KMS-11 (cell line): ENCODE results near the gene GRB7.

ENCODE experiments used
- H2AFZ ChIP-seq: fragments of 200-600 bp; sonication (generic); 2 replicates; pipeline ENCODE4 v1.6.1; 2016; ENCODE audit warnings: antibody characterized with exemption, mixed run types, low read depth
- H3K27ac ChIP-seq: fragments of 200-600 bp; sonication (generic); 2 replicates; pipeline ENCODE4 v1.6.1; 2016; ENCODE audit warnings: mild to moderate bottlenecking, mixed run types
- H3K27me3 ChIP-seq: fragments of 200-600 bp; sonication (generic); 2 replicates; pipeline ENCODE4 v1.6.1; 2017; ENCODE audit warnings: mild to moderate bottlenecking, low read depth, mixed run types, moderate library complexity; ENCODE audit not compliant: insufficient read depth
- H3K36me3 ChIP-seq: fragments of 200-600 bp; sonication (generic); 2 replicates; pipeline ENCODE4 v1.6.1; 2017; ENCODE audit warnings: mild to moderate bottlenecking, mixed run types; ENCODE audit not compliant: insufficient read depth
- H3K4me1 ChIP-seq: fragments of 200-600 bp; sonication (generic); 2 replicates; pipeline ENCODE4 v1.6.1; 2016; ENCODE audit warnings: mild to moderate bottlenecking, low read depth, mixed run types; ENCODE audit not compliant: poor library complexity, severe bottlenecking
- H3K4me2 ChIP-seq: fragments of 200-600 bp; sonication (generic); 2 replicates; pipeline ENCODE4 v1.7.0; 2016; ENCODE audit warnings: mild to moderate bottlenecking, mixed run types
- H3K4me3 ChIP-seq: fragments of 200-600 bp; sonication (generic); IDR thresholded peaks from 2 replicates; pipeline ENCODE4 v1.6.1; 2017; ENCODE audit warnings: low read depth, low read length, mixed read lengths; ENCODE audit not compliant: insufficient read depth
- H3K79me2 ChIP-seq: fragments of 200-600 bp; sonication (generic); 2 replicates; pipeline ENCODE4 v1.6.1; 2016; ENCODE audit warnings: low read depth, mixed run types; ENCODE audit not compliant: insufficient read depth
- H3K9ac ChIP-seq: fragments of 200-600 bp; sonication (generic); 2 replicates; pipeline ENCODE4 v1.6.1; 2016; ENCODE audit warnings: mild to moderate bottlenecking, mixed run types
- H4K20me1 ChIP-seq: fragments of 200-600 bp; sonication (generic); 2 replicates; pipeline ENCODE4 v1.6.1; 2016; ENCODE audit warnings: mild to moderate bottlenecking, mixed run types; ENCODE audit not compliant: insufficient read depth
- CTCF ChIP-seq: fragments of 200-600 bp; sonication (generic); conservative IDR thresholded peaks from 2 replicates; pipeline ENCODE4 v1.6.1; 2017; ENCODE audit warnings: low read depth, mild to moderate bottlenecking, antibody characterized with exemption, low read length, moderate library complexity, mixed read lengths

GRB7 gene

GRCh38 chr17:39754958-39755553 lies 17.3 kb downstream of the GRB7 start:
- H3K27me3 ChIP-seq = no peaks in the 10 kb centered on the region
- peak overlapping the region; percentile 98 for H3K27ac ChIP-seq
- H3K4me1 ChIP-seq = peaks cover 73% of the 10 kb centered on the region
- H4K20me1 ChIP-seq = no peaks in the 10 kb centered on the region
- peak overlapping the region; percentile 91 for H3K9ac ChIP-seq
- no peak overlapping the region for H2AFZ ChIP-seq
- peaks cover 6% of the 10 kb centered on the region; the same call in 1 of the 2 replicates for H3K79me2 ChIP-seq
- no peaks in the 10 kb centered on the region for H3K36me3 ChIP-seq
- TF ChIP-seq CTCF = no peak
- peak overlapping the region; percentile 99 for H3K4me2 ChIP-seq
- H3K4me3 ChIP-seq = no peak overlapping the region

DNA sequence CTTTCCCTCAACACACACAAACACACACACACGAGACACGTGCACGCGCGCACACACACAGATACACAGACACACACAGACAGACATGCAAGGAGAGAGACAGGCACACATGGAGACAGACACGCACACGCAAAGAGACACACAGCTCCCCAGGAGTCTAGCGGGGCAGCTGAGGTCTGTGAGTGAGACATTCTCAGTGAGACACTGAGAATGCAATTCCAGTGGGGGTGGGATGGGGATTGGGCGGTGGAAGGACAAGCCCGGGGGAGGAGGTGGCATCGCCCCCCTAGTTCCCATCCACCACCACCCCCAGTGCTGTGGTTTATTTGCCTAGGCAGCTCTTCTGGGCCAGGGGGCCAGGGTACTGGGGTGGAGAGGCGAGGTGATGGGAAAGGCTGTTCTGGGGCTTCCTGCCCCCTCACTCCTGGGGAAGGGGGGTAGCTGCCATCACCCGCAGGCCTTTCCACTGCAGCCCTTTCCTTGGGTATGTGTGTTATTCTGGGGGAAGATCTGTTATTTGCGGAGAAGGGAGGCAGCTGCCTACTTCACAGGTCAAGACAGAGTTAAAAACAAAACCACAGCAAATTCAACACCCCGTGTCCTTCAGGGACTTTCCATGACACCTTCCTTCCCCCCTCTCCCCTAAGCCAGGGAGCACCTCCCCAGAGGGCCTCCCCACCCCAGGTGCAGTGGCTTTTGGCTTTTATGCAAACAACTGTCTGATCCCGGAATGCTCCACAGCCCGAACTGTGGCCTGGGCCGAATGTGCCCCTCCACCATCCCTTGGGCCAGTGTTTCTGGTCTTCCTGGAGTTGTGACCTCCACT lies 18.0 kb downstream of the GRB7 start:
- Histone ChIP-seq H3K4me1 (peaks cover 80% of the 10 kb centered on the region), H3K27me3 (no peaks in the 10 kb centered on the region), H3K4me3 (no peak overlapping the region), H2AFZ (no peak overlapping the region), H3K9ac (peak overlapping the region; percentile 91), H3K79me2 (peaks cover 11% of the 10 kb centered on the region; the same call in 1 of the 2 replicates), H3K36me3 (no peaks in the 10 kb centered on the region), H3K27ac (peak overlapping the region; percentile 98), H3K4me2 (peak overlapping the region; percentile 99), H4K20me1 (no peaks in the 10 kb centered on the region)
- TF ChIP-seq CTCF = no peak; the same call in 1 of the 2 replicates

DNA sequence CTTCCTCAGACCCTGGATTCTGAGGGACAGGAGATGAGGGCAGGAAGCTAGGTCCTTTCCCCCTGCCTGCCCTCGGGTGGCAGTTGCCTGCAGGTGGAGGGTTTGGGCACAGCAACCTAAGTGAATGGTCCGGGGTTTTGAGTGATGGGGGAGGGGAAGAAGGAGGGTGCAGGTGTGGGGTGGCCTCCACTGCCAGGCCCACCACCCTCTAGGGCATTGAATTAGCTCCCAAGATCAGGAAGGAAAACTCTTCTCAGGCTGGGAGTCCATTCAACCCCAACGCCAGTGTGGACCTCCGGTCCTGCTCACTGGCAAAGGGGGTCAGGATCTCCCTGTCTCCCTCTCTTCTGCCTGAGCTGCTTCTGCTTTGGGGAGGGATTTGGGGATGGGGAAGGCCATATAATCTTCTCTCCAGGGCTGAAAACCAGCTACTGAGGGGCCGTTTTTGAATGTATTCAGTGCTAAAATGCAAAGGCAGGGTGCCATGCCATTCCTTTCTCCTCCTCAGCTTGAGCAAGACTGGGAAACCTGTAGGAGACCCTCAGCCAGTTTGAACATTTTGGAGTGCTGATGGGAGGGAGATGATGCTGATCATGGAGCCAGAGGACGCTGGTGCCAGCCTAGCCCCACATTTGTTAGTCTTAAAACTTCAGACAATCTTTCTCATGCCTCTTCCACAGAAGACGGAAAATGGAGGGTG lies 18.8 kb downstream of the GRB7 start:
- Histone ChIP-seq H4K20me1 (no peaks in the 10 kb centered on the region), H3K9ac (peak overlapping the region; percentile 91), H3K4me1 (peaks cover 88% of the 10 kb centered on the region), H3K4me2 (peak overlapping the region; percentile 99), H3K4me3 (no peak overlapping the region), H3K79me2 (peaks cover 16% of the 10 kb centered on the region; the same call in 1 of the 2 replicates), H3K27me3 (no peaks in the 10 kb centered on the region), H3K27ac (peak overlapping the region; percentile 98), H2AFZ (no peak overlapping the region), H3K36me3 (no peaks in the 10 kb centered on the region)
- TF ChIP-seq CTCF = no peak

DNA sequence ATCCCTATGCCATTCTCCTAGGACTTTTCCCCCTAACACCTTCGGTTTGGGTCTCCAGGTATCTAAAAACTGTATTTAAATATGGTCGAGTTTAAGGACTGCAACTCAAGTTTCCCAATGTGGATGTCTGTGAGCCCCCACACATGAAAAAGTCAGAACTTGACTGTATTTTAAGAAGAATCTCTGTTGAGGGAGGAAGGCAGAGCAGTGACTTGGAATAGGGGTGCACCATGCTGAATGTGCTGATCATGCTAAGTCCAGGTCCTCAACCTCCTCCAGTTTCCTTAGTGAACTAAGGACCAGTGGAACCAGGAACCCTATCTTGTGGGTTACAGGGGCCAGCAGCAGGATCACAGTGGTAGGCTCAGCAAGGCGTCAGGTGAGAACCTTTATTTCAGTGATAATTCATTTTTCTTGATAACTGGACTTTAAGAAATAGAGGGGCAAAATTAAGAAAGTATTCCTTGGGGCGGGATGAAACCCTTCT lies 19.5 kb downstream of the GRB7 start:
- no peak for TF ChIP-seq CTCF
- H3K79me2 ChIP-seq = peaks cover 23% of the 10 kb centered on the region; the same call in 1 of the 2 replicates
- H3K27ac ChIP-seq = peak overlapping the region; percentile 98
- no peak overlapping the region for H3K4me3 ChIP-seq
- no peaks in the 10 kb centered on the region for H3K27me3 ChIP-seq
- peak overlapping the region; percentile 99 for H3K4me2 ChIP-seq
- no peaks in the 10 kb centered on the region for H3K36me3 ChIP-seq
- no peak overlapping the region for H2AFZ ChIP-seq
- peak overlapping the region; percentile 91 for H3K9ac ChIP-seq
- peaks cover 91% of the 10 kb centered on the region for H3K4me1 ChIP-seq
- no peaks in the 10 kb centered on the region for H4K20me1 ChIP-seq
